GM19035 (cell line): Measurements from ENCODE around the gene C15orf62.
A peak's percentile ranks its signal among the peaks of the same experiment; 100 is the strongest.

Experiments used
- ATAC-seq: cut with Tn5 transposase; IDR thresholded peaks from one replicate; pipeline ENCODE4 v1.9.1; 2021; ENCODE audit not compliant: unreplicated experiment

The C15orf62 gene

GRCh38 chr15:40775740-40776536 is 6.2 kb downstream of the C15orf62 start:
- no peak for ATAC-seq

GRCh38 chr15:40776537-40777141 is 6.9 kb downstream of the C15orf62 start:
- no peak for ATAC-seq

- peak; percentile 87 for ATAC-seq
Measured at GRCh38 chr15:40782609-40783227, 12.9 kb downstream of the C15orf62 start.

GRCh38 chr15:40785164-40785563 is 15.4 kb downstream of the C15orf62 start:
- no peak for ATAC-seq

GRCh38 chr15:40785814-40786213 is 16.0 kb downstream of the C15orf62 start:
- no peak for ATAC-seq

- no peak for ATAC-seq
Measured at GRCh38 chr15:40787344-40787841, 17.6 kb downstream of the C15orf62 start.

GRCh38 chr15:40787991-40788390 is 18.2 kb downstream of the C15orf62 start:
- ATAC-seq = no peak

GRCh38 chr15:40789119-40789518 is 19.3 kb downstream of the C15orf62 start:
- no peak for ATAC-seq

GRCh38 chr15:40789999-40790398 is 20.2 kb downstream of the C15orf62 start:
- ATAC-seq = no peak

- ATAC-seq = no peak
Measured at GRCh38 chr15:40790718-40791117, 20.9 kb downstream of the C15orf62 start.

- ATAC-seq = no peak
Measured at GRCh38 chr15:40792394-40792793, 22.6 kb downstream of the C15orf62 start.

- ATAC-seq = no peak
Measured at GRCh38 chr15:40793216-40793989, 23.6 kb downstream of the C15orf62 start.

- no peak for ATAC-seq
Measured at GRCh38 chr15:40796041-40796440, 26.3 kb downstream of the C15orf62 start.

- ATAC-seq = no peak
Measured at GRCh38 chr15:40796512-40796911, 26.7 kb downstream of the C15orf62 start.

GRCh38 chr15:40799523-40799922 is 29.7 kb downstream of the C15orf62 start:
- no peak for ATAC-seq

- no peak for ATAC-seq
Measured at GRCh38 chr15:40803076-40803475, 33.3 kb downstream of the C15orf62 start.

GRCh38 chr15:40803688-40804087 is 33.9 kb downstream of the C15orf62 start:
- ATAC-seq = no peak

GRCh38 chr15:40806672-40807027 is 36.9 kb downstream of the C15orf62 start:
- ATAC-seq = no peak

GRCh38 chr15:40807028-40807887 is 37.5 kb downstream of the C15orf62 start, which contains the start of the genes DNAJC17 and ZFYVE19:
DNAJC17 (minus strand) TSS chr15:40807473; CDS start chr15:40807446, 27 bp downstream.
ZFYVE19 (plus strand) TSS chr15:40807089; CDS start chr15:40807590, 501 bp downstream.
- peak; percentile 92 for ATAC-seq

- ATAC-seq = no peak
Measured at GRCh38 chr15:40807888-40808461, 38.2 kb downstream of the C15orf62 start.
